WTC11 (cell line): ENCODE measurements around the gene FAM234A. TPM values are rescaled to one million over a fixed set of nuclear protein-coding genes. Genes with fewer than 3 reads are reported as not detected.

Experiments
- ATAC-seq: fragments of 200-7000 bp; cut with Tn5 transposase; 2 replicates; pipeline ENCODE4 v1.10.0; 2021; ENCODE audit warnings: mild to moderate bottlenecking, moderate library complexity
- CTCF ChIA-PET: fragments of 300-600 bp; sonication (Branson Sonifier 250); formaldehyde crosslinking; loops from one replicate; lab custom pipeline; 2021; ENCODE audit warnings: antibody characterized with exemption; lab: Charles Lee
- POLR2A ChIA-PET: fragments of 350-600 bp; sonication (Branson Sonifier 250); formaldehyde crosslinking; loops from one replicate; lab custom pipeline; 2021; ENCODE audit warnings: antibody characterized with exemption; lab: Charles Lee
- DNase-seq: peaks from one replicate; pipeline ENCODE4 v3.0.0; 2021; ENCODE audit warnings: low spot score
- H3K27ac Mint-ChIP-seq: 2 replicates; pipeline ENCODE4 v1.8.0; 2021; ENCODE audit warnings: mixed read lengths
- H3K27me3 Mint-ChIP-seq: 2 replicates; pipeline ENCODE4 v1.8.0; 2021; ENCODE audit warnings: low read depth, mild to moderate bottlenecking, moderate library complexity, mixed read lengths
- H3K36me3 Mint-ChIP-seq: 2 replicates; pipeline ENCODE4 v1.8.0; 2021; ENCODE audit warnings: mixed read lengths
- H3K4me1 Mint-ChIP-seq: 2 replicates; pipeline ENCODE4 v1.8.0; 2022; ENCODE audit warnings: mixed read lengths
- H3K4me3 Mint-ChIP-seq: 2 replicates; pipeline ENCODE4 v1.8.0; 2021; ENCODE audit warnings: mild to moderate bottlenecking, moderate library complexity, mixed read lengths
- H3K9me3 Mint-ChIP-seq: 2 replicates; pipeline ENCODE4 v1.8.0; 2021; ENCODE audit warnings: mixed read lengths
- ATF3 ChIP-seq: sonication (generic); formaldehyde crosslinking; conservative IDR thresholded peaks from 2 replicates; pipeline ENCODE4 v1.8.1; 2022; ENCODE audit warnings: mild to moderate bottlenecking, missing genetic modification reagents
- CBFB ChIP-seq: sonication (generic); formaldehyde crosslinking; IDR thresholded peaks from 2 replicates; pipeline ENCODE4 v1.8.1; 2022; ENCODE audit warnings: mild to moderate bottlenecking, low read depth, missing genetic modification reagents
- FOXJ3 ChIP-seq: sonication (generic); formaldehyde crosslinking; IDR thresholded peaks from 2 replicates; pipeline ENCODE4 v1.9.0; 2021; ENCODE audit warnings: missing genetic modification reagents, mild to moderate bottlenecking, borderline replicate concordance
- FOXP1 ChIP-seq: sonication (generic); formaldehyde crosslinking; IDR thresholded peaks from 2 replicates; pipeline ENCODE4 v1.8.0; 2022; ENCODE audit warnings: missing genetic modification reagents, mild to moderate bottlenecking, moderate library complexity, borderline replicate concordance
- IRF2 ChIP-seq: sonication (generic); formaldehyde crosslinking; IDR thresholded peaks from 2 replicates; pipeline ENCODE4 v1.8.0; 2022; ENCODE audit warnings: low read depth, missing genetic modification reagents, borderline replicate concordance
- NFYB ChIP-seq: sonication (generic); formaldehyde crosslinking; conservative IDR thresholded peaks from 2 replicates; pipeline ENCODE4 v1.8.0; 2022; ENCODE audit warnings: low read depth, missing genetic modification reagents
- OVOL2 ChIP-seq: fragments of 250-450 bp; sonication (Bioruptor Pico); IDR thresholded peaks from 2 replicates; pipeline ENCODE4 v1.9.0; 2021; ENCODE audit warnings: mild to moderate bottlenecking, borderline replicate concordance
- PRDM15 ChIP-seq: sonication (generic); formaldehyde crosslinking; IDR thresholded peaks from 2 replicates; pipeline ENCODE4 v1.8.0; 2022; ENCODE audit warnings: missing genetic modification reagents
- PREB ChIP-seq: sonication (generic); formaldehyde crosslinking; IDR thresholded peaks from 2 replicates; pipeline ENCODE4 v1.8.1; 2022; ENCODE audit warnings: mild to moderate bottlenecking, missing genetic modification reagents, moderate library complexity, borderline replicate concordance
- RELA ChIP-seq: sonication (generic); formaldehyde crosslinking; IDR thresholded peaks from 2 replicates; pipeline ENCODE4 v1.8.1; 2022; ENCODE audit warnings: missing genetic modification reagents, mild to moderate bottlenecking, borderline replicate concordance
- STAT6 ChIP-seq: sonication (generic); formaldehyde crosslinking; conservative IDR thresholded peaks from 2 replicates; pipeline ENCODE4 v1.8.1; 2023; ENCODE audit warnings: mild to moderate bottlenecking, low read depth, missing genetic modification reagents, moderate library complexity
- TEAD4 ChIP-seq: sonication (generic); formaldehyde crosslinking; IDR thresholded peaks from 2 replicates; pipeline ENCODE4 v1.8.0; 2022; ENCODE audit warnings: mild to moderate bottlenecking, missing genetic modification reagents
- USF2 ChIP-seq: sonication (generic); formaldehyde crosslinking; IDR thresholded peaks from 2 replicates; pipeline ENCODE4 v1.8.1; 2023; ENCODE audit warnings: mild to moderate bottlenecking, missing genetic modification reagents, moderate library complexity
- ZBTB21 ChIP-seq: sonication (generic); formaldehyde crosslinking; IDR thresholded peaks from 2 replicates; pipeline ENCODE4 v1.8.1; 2023; ENCODE audit warnings: mild to moderate bottlenecking, missing genetic modification reagents, borderline replicate concordance
- ZNF138 ChIP-seq: sonication (generic); formaldehyde crosslinking; conservative IDR thresholded peaks from 2 replicates; pipeline ENCODE4 v1.8.1; 2022; ENCODE audit warnings: mild to moderate bottlenecking, moderate library complexity, missing genetic modification reagents
- ZNF263 ChIP-seq: sonication (generic); formaldehyde crosslinking; IDR thresholded peaks from 2 replicates; pipeline ENCODE4 v1.8.1; 2022; ENCODE audit warnings: low read depth, mild to moderate bottlenecking, moderate library complexity, missing genetic modification reagents
- total RNA-seq: library from RNA; stranded (reverse); gene quantifications from 3 replicates; pipeline ENCODE4 v1.2.3, GENCODE V29; 2021
- TF ChIP-seq, protein P1 (sequence below): sonication (generic); formaldehyde crosslinking; IDR thresholded peaks from 2 replicates; pipeline ENCODE4 v1.8.1; 2022; ENCODE audit warnings: missing genetic modification reagents, borderline replicate concordance
- TF ChIP-seq, protein P2 (sequence below): fragments of 250-450 bp; sonication (Bioruptor Pico); IDR thresholded peaks from 2 replicates; pipeline ENCODE4 v2.1.2; 2022; ENCODE audit warnings: mild to moderate bottlenecking, moderate library complexity

The FAM234A gene
- total RNA-seq, 1 experiment from 2014 or later = 115 TPM

DNA sequence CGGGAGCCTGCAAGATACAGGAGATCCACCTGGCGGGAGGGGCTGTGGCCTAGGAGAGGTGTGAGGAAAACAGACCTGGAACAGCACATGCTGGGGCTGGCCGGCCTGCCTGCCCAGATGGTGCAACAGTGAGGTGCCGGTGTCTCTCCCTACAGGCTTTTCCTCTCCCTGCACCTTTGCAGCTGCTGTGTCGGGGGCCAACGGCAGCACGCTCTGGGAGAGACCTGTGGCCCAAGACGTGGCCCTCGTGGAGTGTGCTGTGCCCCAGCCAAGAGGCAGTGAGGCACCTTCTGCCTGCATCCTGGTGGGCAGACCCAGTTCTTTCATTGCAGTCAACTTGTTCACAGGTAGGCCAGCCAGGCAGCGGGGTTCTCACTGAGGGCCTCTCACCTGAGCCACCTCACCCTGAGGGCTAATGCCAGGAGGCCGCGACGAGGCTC is 25.2 kb downstream of the FAM234A start:
- Mint-ChIP-seq H3K4me1 (no peaks in the 10 kb centered on the region), H3K36me3 (peaks cover 22% of the 10 kb centered on the region), H3K4me3 (no peak overlapping the region), H3K27me3 (no peaks in the 10 kb centered on the region), H3K9me3 (no peaks in the 10 kb centered on the region), H3K27ac (no peak overlapping the region)
- ATAC-seq = no peak
- TF ChIP-seq FOXJ3 (CRISPR knock-in tag) (no peak), RELA (CRISPR knock-in tag) (no peak), PRDM15 (CRISPR knock-in tag) (no peak), OVOL2 (CRISPR knock-in tag) (no peak), CBFB (CRISPR knock-in tag) (no peak), ZBTB21 (CRISPR knock-in tag) (no peak), PREB (CRISPR knock-in tag) (no peak), FOXP1 (CRISPR knock-in tag) (no peak), TEAD4 (CRISPR knock-in tag) (no peak), IRF2 (CRISPR knock-in tag) (no peak), ZNF138 (CRISPR knock-in tag) (no peak), USF2 (no peak), ATF3 (CRISPR knock-in tag) (no peak), ZNF263 (no peak), STAT6 (CRISPR knock-in tag) (no peak), NFYB (no peak)
- TF ChIP-seq, protein P1, sequence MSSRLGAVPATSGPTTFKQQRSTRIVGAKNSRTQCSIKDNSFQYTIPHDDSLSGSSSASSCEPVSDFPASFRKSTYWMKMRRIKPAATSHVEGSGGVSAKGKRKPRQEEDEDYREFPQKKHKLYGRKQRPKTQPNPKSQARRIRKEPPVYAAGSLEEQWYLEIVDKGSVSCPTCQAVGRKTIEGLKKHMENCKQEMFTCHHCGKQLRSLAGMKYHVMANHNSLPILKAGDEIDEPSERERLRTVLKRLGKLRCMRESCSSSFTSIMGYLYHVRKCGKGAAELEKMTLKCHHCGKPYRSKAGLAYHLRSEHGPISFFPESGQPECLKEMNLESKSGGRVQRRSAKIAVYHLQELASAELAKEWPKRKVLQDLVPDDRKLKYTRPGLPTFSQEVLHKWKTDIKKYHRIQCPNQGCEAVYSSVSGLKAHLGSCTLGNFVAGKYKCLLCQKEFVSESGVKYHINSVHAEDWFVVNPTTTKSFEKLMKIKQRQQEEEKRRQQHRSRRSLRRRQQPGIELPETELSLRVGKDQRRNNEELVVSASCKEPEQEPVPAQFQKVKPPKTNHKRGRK (CRISPR knock-in tag) = no peak
- TF ChIP-seq, protein P2, sequence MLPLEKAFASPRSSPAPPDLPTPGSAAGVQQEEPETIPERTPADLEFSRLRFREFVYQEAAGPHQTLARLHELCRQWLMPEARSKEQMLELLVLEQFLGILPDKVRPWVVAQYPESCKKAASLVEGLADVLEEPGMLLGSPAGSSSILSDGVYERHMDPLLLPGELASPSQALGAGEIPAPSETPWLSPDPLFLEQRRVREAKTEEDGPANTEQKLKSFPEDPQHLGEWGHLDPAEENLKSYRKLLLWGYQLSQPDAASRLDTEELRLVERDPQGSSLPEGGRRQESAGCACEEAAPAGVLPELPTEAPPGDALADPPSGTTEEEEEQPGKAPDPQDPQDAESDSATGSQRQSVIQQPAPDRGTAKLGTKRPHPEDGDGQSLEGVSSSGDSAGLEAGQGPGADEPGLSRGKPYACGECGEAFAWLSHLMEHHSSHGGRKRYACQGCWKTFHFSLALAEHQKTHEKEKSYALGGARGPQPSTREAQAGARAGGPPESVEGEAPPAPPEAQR = no peak
- ChIA-PET POLR2A (no interaction called here), CTCF (no interaction called here)
- DNase-seq = no peak
